COLO668 (cell line): ENCODE measurements around the gene P2RX6.
"Not testable (repeated sequence)": the region's sequence is repeated elsewhere in the genome, so short reads cannot be mapped to it uniquely, and the experiment has no call there.

Source experiments
- DNase-seq: peaks from one replicate; lab custom pipeline; 2025; ENCODE audit not compliant: unreplicated experiment; lab: John Stamatoyannopoulos, UW

P2RX6 gene

GRCh38 chr22:21014726-21015465 lies at the start of gene P2RX6:
P2RX6 (plus strand) TSS chr22:21015165; CDS start chr22:21015175, 10 bp downstream.
- DNase-seq = peak; percentile 62

- DNase-seq = no peak
Measured at GRCh38 chr22:20965888-20966855, 48.8 kb upstream of the P2RX6 start.

GRCh38 chr22:20966883-20967696 lies 47.9 kb upstream of the P2RX6 start, which contains the start of gene AIFM3:
AIFM3 (plus strand) TSS chr22:20967255; CDS start chr22:20967945, 690 bp downstream.
- DNase-seq = no peak

DNA sequence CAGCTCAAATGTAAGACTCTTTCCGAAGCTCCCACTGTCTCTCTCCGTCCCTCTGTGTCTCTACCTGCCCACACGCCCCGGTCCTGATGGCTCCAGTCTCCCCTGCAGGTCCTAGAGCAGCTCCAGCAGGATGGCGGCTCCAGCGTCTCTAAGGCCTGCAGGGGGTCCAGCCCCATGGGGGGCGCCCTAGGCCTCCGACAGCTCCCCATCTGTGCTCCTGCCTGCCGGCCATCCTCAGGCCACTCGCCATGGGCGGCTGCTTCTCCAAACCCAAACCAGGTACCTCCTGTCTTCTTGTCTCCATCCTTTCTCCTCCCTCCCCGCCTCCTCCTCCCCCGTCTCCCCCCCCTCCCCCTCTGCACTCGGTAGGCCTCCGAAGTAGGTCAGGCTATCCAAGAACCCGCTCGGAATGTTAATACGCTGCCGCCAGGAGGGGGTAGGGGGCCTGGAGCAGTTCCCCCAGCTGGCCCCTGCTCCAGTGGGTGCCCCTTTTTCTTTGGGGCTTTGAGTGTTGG lies 47.2 kb upstream of the P2RX6 start:
- no peak for DNase-seq

GRCh38 chr22:20968281-20968977 lies 46.5 kb upstream of the P2RX6 start:
- DNase-seq = no peak

DNA sequence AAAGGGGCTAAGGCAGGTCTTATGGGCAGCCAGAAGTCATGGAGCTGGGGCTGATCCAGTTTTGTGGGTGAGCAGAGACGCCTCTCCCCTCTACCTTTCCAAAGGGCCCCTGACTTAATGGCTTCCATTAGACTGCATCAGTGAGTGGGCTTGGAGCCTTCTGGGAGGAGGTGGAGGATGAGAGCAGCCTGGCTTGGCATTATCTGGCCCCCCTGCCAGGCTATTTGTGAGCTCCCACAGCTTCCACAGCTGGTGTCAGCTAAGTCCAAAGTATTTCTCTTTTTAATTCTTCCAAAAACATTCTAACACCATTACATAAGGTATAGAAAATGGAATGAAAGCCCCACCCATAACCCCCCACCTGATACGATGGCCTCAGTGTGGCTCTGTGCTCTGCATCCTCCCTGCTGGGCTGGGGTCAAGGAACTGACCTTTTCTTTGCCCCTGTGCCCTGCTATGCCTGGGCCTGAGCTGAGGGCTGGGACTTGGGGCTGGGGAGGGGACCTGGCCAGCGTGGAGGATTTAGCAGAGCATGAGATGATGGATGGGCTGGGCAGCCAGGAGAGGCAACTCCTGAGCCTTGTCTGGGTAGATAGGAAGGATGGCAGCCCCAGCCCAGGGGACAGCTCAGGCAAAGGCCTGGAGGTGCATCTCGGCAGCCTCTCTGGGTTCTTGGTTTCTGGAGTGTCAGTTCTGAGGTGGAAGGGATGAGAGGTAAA lies 43.9 kb upstream of the P2RX6 start:
- no peak for DNase-seq

- not testable (repeated sequence) for DNase-seq
Measured at GRCh38 chr22:20972014-20972694, 42.8 kb upstream of the P2RX6 start.

- DNase-seq = no peak
Measured at GRCh38 chr22:20972933-20973577, 41.9 kb upstream of the P2RX6 start.

- no peak for DNase-seq
Measured at GRCh38 chr22:20973634-20974286, 41.2 kb upstream of the P2RX6 start.

DNA sequence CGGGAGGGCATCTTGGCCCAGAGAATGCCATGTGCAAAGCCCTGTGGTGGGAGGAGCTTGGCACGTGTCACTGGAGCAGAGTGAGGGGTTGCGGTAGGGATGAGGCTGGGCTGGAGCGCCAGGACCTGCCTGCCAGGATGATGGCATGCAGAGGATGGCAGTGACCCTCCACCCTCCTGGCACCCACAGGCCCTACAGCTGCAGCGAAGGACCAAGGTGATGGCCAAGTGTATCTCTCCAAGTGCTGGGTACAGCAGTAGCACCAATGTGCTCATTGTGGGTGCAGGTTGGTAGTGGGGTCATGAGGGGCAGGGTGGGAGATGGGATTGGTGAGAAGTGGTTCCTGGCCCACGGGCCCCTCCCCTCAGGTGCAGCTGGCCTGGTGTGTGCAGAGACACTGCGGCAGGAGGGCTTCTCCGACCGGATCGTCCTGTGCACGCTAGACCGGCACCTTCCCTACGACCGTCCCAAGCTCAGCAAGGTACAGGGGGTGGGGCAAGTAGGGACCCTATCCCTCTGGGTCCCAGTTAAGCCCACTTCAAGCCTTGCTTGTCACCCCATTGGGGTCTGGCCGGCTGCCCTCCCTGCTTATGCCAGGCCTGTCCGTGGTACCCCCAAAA lies 40.5 kb upstream of the P2RX6 start:
- DNase-seq = no peak

DNA sequence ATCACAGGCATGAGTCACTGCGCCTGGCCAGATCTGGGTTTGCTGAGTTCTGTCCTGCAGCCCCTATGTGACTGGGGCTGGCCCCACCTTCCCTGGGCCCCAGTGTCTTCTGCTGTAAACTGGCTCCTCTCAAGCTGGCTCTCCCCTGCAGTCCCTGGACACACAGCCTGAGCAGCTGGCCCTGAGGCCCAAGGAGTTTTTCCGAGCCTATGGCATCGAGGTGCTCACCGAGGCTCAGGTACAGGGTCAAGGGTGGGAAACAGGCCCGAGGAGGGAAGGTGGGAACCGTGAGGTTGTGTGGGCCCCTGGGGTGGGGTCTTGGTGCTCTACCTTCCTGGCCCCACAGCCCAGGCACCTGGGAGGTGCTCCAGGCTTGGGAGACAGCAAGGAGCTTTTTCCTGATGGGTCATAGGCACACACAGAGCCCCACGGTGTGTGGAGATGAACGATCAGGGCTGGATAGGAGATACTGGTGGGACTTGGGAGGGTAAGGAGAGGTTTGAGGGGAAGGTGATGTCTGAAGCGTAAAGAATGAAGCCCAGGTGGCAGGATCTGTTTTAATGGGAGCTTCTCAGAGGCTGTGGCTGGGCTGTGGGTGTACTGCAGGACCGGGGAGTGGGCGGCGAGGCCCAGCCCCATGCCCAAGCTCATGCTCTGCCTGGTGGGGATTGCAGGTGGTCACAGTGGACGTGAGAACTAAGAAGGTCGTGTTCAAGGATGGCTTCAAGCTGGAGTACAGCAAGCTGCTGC lies 39.2 kb upstream of the P2RX6 start:
- DNase-seq = no peak

DNA sequence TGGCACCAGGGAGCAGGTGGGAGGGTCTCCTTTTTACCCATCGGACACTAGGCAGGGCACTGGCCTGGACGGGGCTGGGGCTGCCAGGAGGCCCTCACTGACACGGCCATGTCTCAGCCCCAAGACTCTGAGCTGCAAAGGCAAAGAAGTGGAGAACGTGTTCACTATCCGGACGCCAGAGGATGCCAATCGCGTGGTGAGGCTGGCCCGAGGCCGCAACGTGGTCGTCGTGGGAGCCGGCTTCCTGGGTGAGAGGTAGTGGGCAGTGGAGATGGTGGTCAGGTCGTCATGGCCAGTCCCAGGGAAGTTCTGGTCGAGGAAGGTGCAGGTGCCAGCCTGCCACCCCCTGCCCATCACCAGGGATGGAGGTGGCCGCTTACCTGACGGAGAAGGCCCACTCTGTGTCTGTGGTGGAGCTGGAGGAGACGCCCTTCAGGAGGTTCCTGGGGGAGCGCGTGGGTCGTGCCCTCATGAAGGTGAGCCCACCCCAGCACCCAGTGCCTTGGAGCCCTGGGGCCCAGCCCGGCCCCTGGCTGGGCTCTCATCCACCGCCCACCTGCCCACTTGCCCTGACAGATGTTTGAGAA lies 38.6 kb upstream of the P2RX6 start:
- no peak for DNase-seq

DNA sequence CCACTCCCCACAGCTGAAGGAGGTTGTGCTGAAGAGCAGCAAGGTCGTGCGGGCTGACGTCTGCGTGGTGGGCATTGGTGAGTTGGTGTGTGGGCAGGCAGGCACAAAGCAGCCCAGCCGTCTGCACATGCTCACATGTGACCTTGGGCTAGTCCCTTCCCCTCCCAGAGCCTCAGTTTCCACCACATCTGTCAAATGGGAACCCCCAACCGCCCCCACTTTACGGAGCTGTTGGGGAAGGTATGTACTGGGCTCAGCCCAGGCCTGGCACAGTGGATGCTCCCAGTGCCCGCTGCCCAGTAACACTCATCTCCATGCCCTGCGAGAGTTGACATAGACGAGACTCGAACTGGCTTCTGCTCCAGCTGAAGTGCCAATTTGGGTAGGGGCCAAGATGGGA lies 37.9 kb upstream of the P2RX6 start:
- DNase-seq = no peak

DNA sequence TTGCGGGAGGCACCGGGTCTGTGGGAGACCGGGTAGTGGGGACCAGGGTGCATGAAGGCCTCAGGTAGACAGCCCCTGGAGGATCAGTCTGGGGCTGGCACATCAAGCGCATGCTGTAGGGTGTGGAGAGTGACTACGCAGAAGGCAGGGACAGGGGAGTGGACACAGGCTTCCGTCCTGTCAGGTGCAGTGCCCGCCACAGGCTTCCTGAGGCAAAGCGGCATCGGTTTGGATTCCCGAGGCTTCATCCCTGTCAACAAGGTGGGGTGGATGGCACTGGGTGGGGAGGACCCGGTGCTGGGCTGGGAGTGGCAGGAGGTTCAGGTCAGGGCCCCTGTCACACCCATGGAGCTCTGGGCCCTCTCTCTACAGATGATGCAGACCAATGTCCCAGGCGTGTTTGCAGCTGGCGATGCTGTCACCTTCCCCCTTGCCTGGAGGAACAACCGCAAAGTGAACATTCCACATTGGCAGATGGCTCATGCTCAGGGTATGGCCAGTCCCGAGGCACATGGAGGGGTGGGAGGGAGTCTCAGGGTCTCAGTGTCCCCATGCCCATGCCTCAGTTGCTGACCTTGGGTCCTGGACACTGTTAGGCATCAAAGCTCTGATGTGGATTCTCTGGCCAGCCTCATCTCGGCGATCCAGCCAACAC lies 37.3 kb upstream of the P2RX6 start:
- peak; percentile 12 for DNase-seq

- DNase-seq = no peak
Measured at GRCh38 chr22:20978419-20978818, 36.5 kb upstream of the P2RX6 start.

DNA sequence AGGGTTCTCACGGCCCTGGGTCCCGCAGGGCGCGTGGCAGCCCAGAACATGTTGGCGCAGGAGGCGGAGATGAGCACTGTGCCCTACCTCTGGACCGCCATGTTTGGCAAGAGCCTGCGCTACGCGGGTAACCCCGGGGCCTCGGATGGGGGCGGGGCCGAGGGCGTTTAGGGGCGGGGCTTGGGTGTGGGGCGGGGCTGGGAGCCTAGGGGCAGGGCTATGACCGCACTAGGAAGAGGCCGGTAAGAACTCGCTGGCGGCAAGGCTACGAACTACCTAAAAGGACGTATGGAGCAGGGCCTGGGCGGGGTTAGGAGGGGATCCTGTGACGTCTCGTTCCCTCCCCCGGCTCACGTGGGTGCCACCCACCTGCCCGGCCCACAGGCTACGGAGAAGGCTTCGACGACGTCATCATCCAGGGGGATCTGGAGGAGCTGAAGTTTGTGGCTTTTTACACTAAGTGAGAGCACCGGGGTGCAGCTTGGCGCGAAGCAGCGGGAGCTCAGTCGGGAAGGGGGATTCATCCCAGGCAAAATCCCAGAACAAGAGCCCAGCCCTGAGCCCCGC lies 35.6 kb upstream of the P2RX6 start:
- peak; percentile 52 for DNase-seq
